Endothelial cell (in vitro differentiated cells): ENCODE data around the gene ARHGAP24. TPM values are rescaled to one million over a fixed set of nuclear protein-coding genes. Genes with fewer than 3 reads are reported as not detected.

ENCODE experiments used
- DNase-seq: peaks from one replicate; pipeline ENCODE4 v3.0.0; 2021; ENCODE audit warnings: low spot score
- H3K27ac Mint-ChIP-seq: one replicate; pipeline ENCODE4 v1.8.0; 2021; ENCODE audit warnings: mixed read lengths, inconsistent platforms; ENCODE audit not compliant: unreplicated experiment
- H3K27me3 Mint-ChIP-seq: one replicate; pipeline ENCODE4 v1.8.0; 2021; ENCODE audit warnings: mild to moderate bottlenecking, moderate library complexity, mixed read lengths, inconsistent platforms; ENCODE audit not compliant: unreplicated experiment
- H3K36me3 Mint-ChIP-seq: one replicate; pipeline ENCODE4 v1.8.0; 2021; ENCODE audit warnings: mild to moderate bottlenecking, low read depth, mixed read lengths, inconsistent platforms; ENCODE audit not compliant: unreplicated experiment
- H3K4me1 Mint-ChIP-seq: one replicate; pipeline ENCODE4 v1.8.0; 2021; ENCODE audit warnings: mild to moderate bottlenecking, mixed read lengths, inconsistent platforms; ENCODE audit not compliant: unreplicated experiment
- H3K4me3 Mint-ChIP-seq: one replicate; pipeline ENCODE4 v1.8.0; 2021; ENCODE audit warnings: mild to moderate bottlenecking, mixed read lengths, inconsistent platforms; ENCODE audit not compliant: unreplicated experiment
- H3K9me3 Mint-ChIP-seq: one replicate; pipeline ENCODE4 v1.8.0; 2021; ENCODE audit warnings: mixed read lengths, inconsistent platforms; ENCODE audit not compliant: unreplicated experiment
- total RNA-seq: library from RNA; stranded (reverse); fragmentation: NEBNext Ultra II Directional; extraction: Animal tissue kit (Norgen Biotek cat#: 25700); gene quantifications from one replicate; pipeline ENCODE4 v1.2.1, GENCODE V29; 2021; ENCODE audit not compliant: unreplicated experiment
- TF ChIP-seq, protein P1 (sequence below): fragments of 200-600 bp; sonication (generic); IDR thresholded peaks from one replicate; pipeline ENCODE4 v1.5.0; 2021; ENCODE audit warnings: antibody characterized with exemption; ENCODE audit not compliant: unreplicated experiment

Gene ARHGAP24
- total RNA-seq, 1 donor from 2014 or later, result 5.0 TPM

DNA sequence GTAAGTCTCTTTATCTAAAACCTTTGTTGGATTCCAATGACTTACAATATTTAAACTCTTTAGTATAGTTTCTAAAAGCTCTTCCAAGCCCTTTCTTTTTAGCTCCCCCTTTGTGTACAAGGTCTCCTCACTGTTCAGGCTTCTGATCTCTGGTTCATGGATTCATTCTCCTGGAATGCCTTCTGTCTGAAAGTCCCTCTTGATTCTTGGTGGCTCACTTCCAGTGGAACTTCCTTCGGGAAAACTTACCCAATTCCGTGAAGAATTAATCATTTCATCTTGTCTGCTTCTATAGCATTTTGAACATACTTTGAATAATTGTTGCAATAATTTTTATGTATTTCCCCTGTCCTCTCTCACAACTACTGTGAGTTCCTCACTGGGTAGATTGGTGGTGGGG, 3.6 kb downstream of the ARHGAP24 start:
- H3K4me3 Mint-ChIP-seq, result no peak overlapping the region

DNA sequence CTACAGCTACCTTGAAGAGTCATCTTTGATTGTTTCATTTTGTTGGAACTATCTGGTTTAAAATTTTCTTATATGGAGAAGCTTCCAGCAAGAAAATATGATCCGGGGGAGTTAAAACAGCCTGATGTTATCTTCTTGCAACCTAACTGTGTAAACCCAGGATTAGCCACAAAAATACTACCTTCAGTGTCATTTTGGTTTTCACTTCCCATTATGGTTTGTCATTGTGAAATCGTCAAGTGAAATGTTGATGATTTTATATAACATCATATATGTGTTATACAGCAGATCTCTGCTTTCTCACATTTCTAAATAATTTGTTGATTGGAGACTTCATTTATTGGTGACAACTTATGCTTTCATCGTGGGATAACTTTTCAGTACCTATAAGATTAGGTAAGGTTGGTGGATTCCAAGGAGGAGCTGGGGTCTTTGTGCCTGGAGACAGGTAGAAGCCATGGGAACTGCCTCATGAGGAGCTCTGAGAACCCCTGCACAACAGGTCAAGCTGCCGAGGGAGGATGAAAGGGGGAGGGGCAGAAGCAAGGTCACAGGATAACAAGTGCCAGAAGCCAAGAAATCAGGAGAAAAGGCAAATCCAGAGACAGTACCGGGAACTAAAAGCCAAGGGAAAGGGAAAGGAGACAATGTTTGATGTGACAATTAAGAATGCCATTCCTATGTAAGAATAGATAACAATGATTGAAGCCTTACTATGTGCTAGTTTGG, 7.2 kb downstream of the ARHGAP24 start:
- DNase-seq, result no peak
- Mint-ChIP-seq H3K36me3 (no peaks in the 10 kb centered on the region), H3K9me3 (no peaks in the 10 kb centered on the region), H3K4me3 (no peak overlapping the region), H3K27me3 (no peaks in the 10 kb centered on the region), H3K4me1 (no peaks in the 10 kb centered on the region), H3K27ac (no peak overlapping the region)
- TF ChIP-seq, protein P1, sequence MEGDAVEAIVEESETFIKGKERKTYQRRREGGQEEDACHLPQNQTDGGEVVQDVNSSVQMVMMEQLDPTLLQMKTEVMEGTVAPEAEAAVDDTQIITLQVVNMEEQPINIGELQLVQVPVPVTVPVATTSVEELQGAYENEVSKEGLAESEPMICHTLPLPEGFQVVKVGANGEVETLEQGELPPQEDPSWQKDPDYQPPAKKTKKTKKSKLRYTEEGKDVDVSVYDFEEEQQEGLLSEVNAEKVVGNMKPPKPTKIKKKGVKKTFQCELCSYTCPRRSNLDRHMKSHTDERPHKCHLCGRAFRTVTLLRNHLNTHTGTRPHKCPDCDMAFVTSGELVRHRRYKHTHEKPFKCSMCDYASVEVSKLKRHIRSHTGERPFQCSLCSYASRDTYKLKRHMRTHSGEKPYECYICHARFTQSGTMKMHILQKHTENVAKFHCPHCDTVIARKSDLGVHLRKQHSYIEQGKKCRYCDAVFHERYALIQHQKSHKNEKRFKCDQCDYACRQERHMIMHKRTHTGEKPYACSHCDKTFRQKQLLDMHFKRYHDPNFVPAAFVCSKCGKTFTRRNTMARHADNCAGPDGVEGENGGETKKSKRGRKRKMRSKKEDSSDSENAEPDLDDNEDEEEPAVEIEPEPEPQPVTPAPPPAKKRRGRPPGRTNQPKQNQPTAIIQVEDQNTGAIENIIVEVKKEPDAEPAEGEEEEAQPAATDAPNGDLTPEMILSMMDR, result no peak

More for the DNA sequence above, 3.6 kb downstream of the ARHGAP24 start:
- peaks cover 5% of the 10 kb centered on the region for H3K4me1 Mint-ChIP-seq
- no peak for DNase-seq
- H3K27me3 Mint-ChIP-seq, result peaks cover 2% of the 10 kb centered on the region
- TF ChIP-seq, protein P1, result no peak
- H3K9me3 Mint-ChIP-seq, result no peaks in the 10 kb centered on the region
- H3K36me3 Mint-ChIP-seq, result no peaks in the 10 kb centered on the region
- no peak overlapping the region for H3K27ac Mint-ChIP-seq

DNA sequence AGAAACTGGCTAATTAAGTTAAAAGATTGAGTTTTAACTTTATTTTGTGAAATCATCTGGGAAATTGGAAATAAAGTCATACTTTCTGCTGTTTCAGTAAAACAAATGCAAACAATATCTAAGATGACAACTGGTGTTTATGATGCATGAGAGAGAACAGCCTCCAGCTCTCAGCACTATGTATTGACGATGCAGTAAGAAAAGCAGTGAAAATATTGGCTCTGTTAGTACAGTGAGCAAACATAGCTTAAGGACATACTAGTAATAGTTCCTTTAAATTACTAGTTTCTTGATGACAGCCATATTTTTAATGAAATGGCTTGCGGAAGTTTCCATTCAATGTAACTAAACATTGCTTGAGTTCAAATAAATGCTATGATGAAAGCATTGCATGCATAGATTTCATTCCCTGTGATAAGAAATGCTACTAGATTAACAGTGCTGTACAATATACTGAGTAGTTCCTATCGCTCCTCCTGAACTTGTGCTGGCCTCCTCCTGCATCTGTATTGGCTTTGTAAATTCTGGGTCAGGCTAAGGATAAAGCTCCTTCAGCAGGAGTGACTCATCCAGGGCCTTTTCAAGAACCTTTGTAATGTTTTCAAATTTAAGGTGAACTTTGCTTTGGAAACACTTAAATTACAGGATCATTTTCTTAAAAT, 11.6 kb downstream of the ARHGAP24 start:
- Mint-ChIP-seq H3K4me3 (no peak overlapping the region), H3K36me3 (no peaks in the 10 kb centered on the region), H3K4me1 (no peaks in the 10 kb centered on the region), H3K9me3 (no peaks in the 10 kb centered on the region), H3K27me3 (no peaks in the 10 kb centered on the region), H3K27ac (no peak overlapping the region)
- TF ChIP-seq, protein P1, result no peak
- DNase-seq, result no peak

DNA sequence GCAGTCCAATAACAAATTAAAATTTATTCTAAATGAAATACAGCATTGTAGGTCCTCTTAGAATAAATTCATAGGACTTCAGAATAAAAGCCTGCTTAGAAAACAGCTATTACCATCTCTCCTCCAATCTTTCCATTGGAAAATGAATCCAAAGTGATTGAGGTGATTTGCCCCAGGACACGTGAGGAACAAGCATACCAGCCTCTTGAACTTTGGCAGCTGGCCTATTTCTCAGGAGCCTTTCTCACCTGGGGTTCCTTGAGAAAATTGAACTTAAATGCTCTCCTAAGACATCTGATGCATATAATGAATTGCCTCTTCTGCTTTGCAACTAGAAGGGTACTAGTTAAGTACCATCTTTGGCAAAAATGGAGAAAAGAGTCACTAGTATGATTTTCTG, 13.5 kb downstream of the ARHGAP24 start:
- Mint-ChIP-seq H3K4me1 (peaks cover 5% of the 10 kb centered on the region), H3K36me3 (no peaks in the 10 kb centered on the region), H3K9me3 (no peaks in the 10 kb centered on the region), H3K4me3 (no peak overlapping the region), H3K27ac (no peak overlapping the region), H3K27me3 (no peaks in the 10 kb centered on the region)
- TF ChIP-seq, protein P1, result no peak
- DNase-seq, result no peak

DNA sequence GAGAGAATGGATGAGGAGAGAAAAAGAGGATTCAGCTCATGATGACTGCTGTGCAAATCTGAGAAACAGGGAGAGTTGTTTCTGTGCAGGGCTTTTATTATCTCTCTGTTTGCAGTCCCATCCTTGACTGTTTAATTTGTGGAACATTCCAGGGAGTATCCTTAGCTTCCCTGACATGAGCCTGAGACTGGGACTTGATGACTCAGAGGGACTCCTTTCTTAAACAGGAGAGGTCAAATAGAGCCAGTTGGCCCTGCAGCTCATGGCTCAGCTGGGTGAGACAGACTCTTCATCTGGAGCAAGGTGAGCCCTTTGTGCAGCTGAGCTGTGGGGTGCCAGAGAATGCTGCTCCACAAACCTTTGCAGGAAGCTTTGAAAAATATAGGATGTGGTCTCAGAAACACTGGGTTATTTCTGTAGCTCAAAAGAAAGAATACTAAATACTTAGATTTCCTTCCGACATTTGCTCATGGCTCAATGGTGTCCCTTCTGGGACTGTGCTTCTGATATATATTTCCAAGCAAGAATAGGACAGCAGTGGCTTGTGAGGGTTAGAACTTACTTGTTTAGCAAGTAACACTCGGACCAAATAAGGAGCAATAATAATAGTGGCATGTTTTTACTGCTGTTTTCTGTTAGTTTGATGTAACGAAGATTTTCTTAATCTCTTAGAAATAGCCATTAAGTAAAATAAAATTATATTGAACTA, 14.5 kb downstream of the ARHGAP24 start:
- H3K27ac Mint-ChIP-seq, result no peak overlapping the region
- TF ChIP-seq, protein P1, result no peak
- peaks cover 5% of the 10 kb centered on the region for H3K4me1 Mint-ChIP-seq
- H3K27me3 Mint-ChIP-seq, result no peaks in the 10 kb centered on the region
- H3K36me3 Mint-ChIP-seq, result no peaks in the 10 kb centered on the region
- DNase-seq, result no peak
- no peak overlapping the region for H3K4me3 Mint-ChIP-seq
- no peaks in the 10 kb centered on the region for H3K9me3 Mint-ChIP-seq
